Activated naive CD4-positive, alpha-beta T cell treated with anti-CD3 and anti-CD28 coated beads for 36 hours (primary cell): ENCODE measurements around the gene HDAC7. TPM values are rescaled to one million over a fixed set of nuclear protein-coding genes. Genes with fewer than 3 reads are reported as not detected.
"Not testable (repeated sequence)": the region's sequence is repeated elsewhere in the genome, so short reads cannot be mapped to it uniquely, and the experiment has no call there.

Experiments used
- CTCF ChIA-PET: fragments of 350-600 bp; sonication (Branson Sonifier 250); formaldehyde crosslinking; loops from one replicate; lab custom pipeline; 2021; ENCODE audit warnings: antibody characterized with exemption; lab: Charles Lee
- DNase-seq: peaks from one replicate; pipeline ENCODE4 v3.0.0-alpha.2; 2020
- H3K27ac Mint-ChIP-seq: one replicate; pipeline ENCODE4 v1.8.0; 2021; ENCODE audit warnings: mild to moderate bottlenecking, mixed read lengths
- H3K27me3 Mint-ChIP-seq: one replicate; pipeline ENCODE4 v1.8.0; 2021; ENCODE audit warnings: low read depth, mixed read lengths
- H3K36me3 Mint-ChIP-seq: one replicate; pipeline ENCODE4 v1.8.0; 2021; ENCODE audit warnings: low read depth, mixed read lengths
- H3K4me1 Mint-ChIP-seq: one replicate; pipeline ENCODE4 v1.8.0; 2021; ENCODE audit warnings: low read depth, mixed read lengths
- H3K4me3 Mint-ChIP-seq: one replicate; pipeline ENCODE4 v1.8.0; 2021; ENCODE audit warnings: mild to moderate bottlenecking, moderate library complexity, mixed read lengths
- H3K9me3 Mint-ChIP-seq: one replicate; pipeline ENCODE4 v1.8.0; 2021; ENCODE audit warnings: mixed read lengths
- intact Hi-C: fragments of 100-400 bp; cut with micrococcal nuclease; formaldehyde crosslinking; loops from one replicate; pipeline ENCODE4 v1.15.1; 2023
- total RNA-seq, 2 experiments: library from RNA; stranded (reverse); gene quantifications; one replicate each; pipeline ENCODE4 v1.2.3, GENCODE V29; 2021

Gene HDAC7
- total RNA-seq, 2 experiments from 2014 or later = 272 to 289 TPM

GRCh38 chr12:47846294-47846996, 26.7 kb upstream of the HDAC7 start:
- DNase-seq = no peak
- intact Hi-C loops = no loop called here
- no peak overlapping the region for H3K27ac Mint-ChIP-seq
- H3K27me3 Mint-ChIP-seq = no peaks in the 10 kb centered on the region
- peaks cover 4% of the 10 kb centered on the region for H3K4me1 Mint-ChIP-seq
- no peak overlapping the region for H3K4me3 Mint-ChIP-seq
- CTCF ChIA-PET = interaction anchor here (2.1 to 22.0 kb wide), 3 partner anchors 73 to 103 kb away, joined by 7 to 376 read pairs (median 11); partner anchors contain the start of gene SLC48A1
- H3K9me3 Mint-ChIP-seq = no peaks in the 10 kb centered on the region
- peaks cover 46% of the 10 kb centered on the region for H3K36me3 Mint-ChIP-seq

DNA sequence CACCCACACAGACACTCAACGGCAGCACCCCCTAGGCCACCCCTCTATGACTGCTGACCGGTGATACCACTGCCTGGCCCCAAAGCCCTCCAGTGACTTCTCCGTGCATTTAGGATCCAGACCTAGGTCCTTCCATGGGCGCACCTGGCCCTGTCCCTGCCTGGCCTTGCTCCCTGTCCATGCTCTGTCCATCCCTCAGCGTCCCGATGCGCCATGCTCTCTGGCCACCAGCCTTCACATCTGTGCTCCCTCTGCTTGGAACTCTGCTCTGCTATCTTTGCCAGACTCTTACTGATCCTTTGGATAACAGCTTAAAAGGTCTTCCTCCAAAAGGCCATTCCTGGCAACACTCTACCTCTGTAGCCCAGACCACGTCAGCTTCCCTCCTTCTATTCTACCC, 25.4 kb upstream of the HDAC7 start:
- CTCF ChIA-PET = interaction anchor here (0.6 to 22.0 kb wide), 3 partner anchors 71 to 311 kb away, joined by 3 to 376 read pairs (median 3); partner anchors contain the start of gene SLC48A1
- intact Hi-C loops = no loop called here
- Mint-ChIP-seq H3K36me3 (peaks cover 34% of the 10 kb centered on the region), H3K27ac (peak overlapping the region; percentile 18), H3K27me3 (no peaks in the 10 kb centered on the region), H3K9me3 (no peaks in the 10 kb centered on the region), H3K4me3 (no peak overlapping the region), H3K4me1 (peaks cover 4% of the 10 kb centered on the region)
- DNase-seq = no peak

- Mint-ChIP-seq H3K27me3 (no peaks in the 10 kb centered on the region), H3K4me3 (no peak overlapping the region), H3K9me3 (no peaks in the 10 kb centered on the region), H3K4me1 (peaks cover 4% of the 10 kb centered on the region), H3K27ac (no peak overlapping the region), H3K36me3 (peaks cover 34% of the 10 kb centered on the region)
- no peak for DNase-seq
- intact Hi-C loops = no loop called here
- CTCF ChIA-PET = interaction anchor here (1.2 to 22.0 kb wide), 2 partner anchors 71 to 129 kb away, joined by 3 to 376 read pairs; partner anchors contain the start of gene SLC48A1
Observed at GRCh38 chr12:47844264-47845019, 24.7 kb upstream of the HDAC7 start.

DNA sequence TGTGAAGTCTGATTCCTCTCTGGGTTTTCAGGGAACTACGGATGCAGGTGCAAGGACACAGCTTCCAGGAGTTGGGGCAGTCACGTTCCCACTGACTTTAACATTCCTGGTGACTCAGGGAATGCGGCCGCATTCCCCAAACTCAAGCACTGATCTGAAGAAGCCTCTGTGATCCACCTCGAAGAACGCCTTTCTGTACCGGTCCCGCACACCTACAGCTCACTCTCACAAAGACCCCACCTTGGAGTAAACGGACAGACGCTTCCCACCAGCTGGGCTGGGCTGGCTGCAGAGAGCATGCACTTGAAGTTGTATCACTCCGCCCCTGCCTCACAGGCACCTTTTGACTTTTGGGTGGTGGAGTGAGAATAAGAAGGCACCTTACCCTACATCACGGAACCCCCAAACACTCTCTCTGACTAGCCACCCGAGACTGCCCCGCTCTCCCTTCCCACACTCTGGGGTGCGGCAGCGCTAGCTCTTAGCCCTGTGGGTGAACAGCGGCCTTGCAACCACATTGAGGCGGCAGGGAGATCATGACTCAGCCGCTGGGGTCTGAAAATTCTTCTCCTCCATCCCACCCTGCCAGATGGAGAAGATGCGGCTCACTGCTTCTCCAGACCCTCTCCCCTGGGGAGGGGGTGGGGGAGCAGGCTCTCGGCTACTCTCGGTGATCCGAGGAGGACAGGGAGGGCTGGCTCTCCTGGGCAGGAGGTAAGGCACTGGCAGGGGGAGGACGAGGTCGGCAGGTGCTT, 23.7 kb upstream of the HDAC7 start:
- H3K36me3 Mint-ChIP-seq = peaks cover 34% of the 10 kb centered on the region

GRCh38 chr12:47842543-47842942, 22.8 kb upstream of the HDAC7 start:
- intact Hi-C loops = not testable (repeated sequence)

More for the DNA sequence above, 23.7 kb upstream of the HDAC7 start:
- DNase-seq = no peak
- H3K27me3 Mint-ChIP-seq = no peaks in the 10 kb centered on the region
- peaks cover 8% of the 10 kb centered on the region for H3K4me1 Mint-ChIP-seq
- CTCF ChIA-PET = interaction anchor here (1.0 to 22.0 kb wide), 4 partner anchors 28 to 101 kb away, joined by 3 to 848 read pairs (median 408); partner anchors contain the start of genes HDAC7 and SLC48A1
- H3K27ac Mint-ChIP-seq = no peak overlapping the region
- no peaks in the 10 kb centered on the region for H3K9me3 Mint-ChIP-seq
- intact Hi-C loops = no loop called here
- H3K4me3 Mint-ChIP-seq = no peak overlapping the region

DNA sequence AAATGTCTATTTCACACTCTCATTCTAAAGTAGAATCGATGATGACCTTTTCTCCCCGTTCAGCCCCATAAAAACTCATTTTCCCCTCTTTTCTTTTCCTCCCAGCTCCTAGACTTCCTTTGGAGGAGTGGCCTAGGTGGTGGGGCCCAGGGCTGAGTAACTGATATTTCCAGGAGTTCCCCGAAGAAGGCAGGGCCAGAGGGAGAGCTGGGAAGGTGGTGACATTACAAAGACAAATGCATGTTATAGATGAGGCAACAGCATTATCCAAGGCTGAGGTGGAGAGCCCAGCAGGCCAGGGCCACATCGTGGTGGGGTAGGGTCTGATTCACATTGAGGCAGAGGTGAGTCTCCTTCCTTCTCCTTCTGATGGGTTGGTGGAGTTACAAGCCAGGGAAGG, 22.2 kb upstream of the HDAC7 start:
- H3K4me1 Mint-ChIP-seq = peaks cover 21% of the 10 kb centered on the region
- H3K36me3 Mint-ChIP-seq = peaks cover 29% of the 10 kb centered on the region
- CTCF ChIA-PET = interaction anchor here (0.6 to 22.0 kb wide), 8 partner anchors 33 to 126 kb away, joined by 3 to 848 read pairs (median 52); partner anchors contain the start of genes HDAC7 and SLC48A1
- DNase-seq = no peak
- H3K27ac Mint-ChIP-seq = peak overlapping the region; percentile 57
- no peaks in the 10 kb centered on the region for H3K9me3 Mint-ChIP-seq
- intact Hi-C loops = no loop called here
- H3K27me3 Mint-ChIP-seq = no peaks in the 10 kb centered on the region
- peak overlapping the region; percentile 18 for H3K4me3 Mint-ChIP-seq

More at GRCh38 chr12:47842543-47842942, 22.8 kb upstream of the HDAC7 start:
- H3K36me3 Mint-ChIP-seq = peaks cover 34% of the 10 kb centered on the region
- H3K4me3 Mint-ChIP-seq, H3K27me3 Mint-ChIP-seq, DNase-seq, H3K9me3 Mint-ChIP-seq, H3K27ac Mint-ChIP-seq: not testable (repeated sequence)
- CTCF ChIA-PET = interaction anchor here (0.7 to 22.0 kb wide), 6 partner anchors 29 to 106 kb away, joined by 3 to 848 read pairs (median 213); partner anchors contain the start of genes HDAC7 and SLC48A1
- H3K4me1 Mint-ChIP-seq = peaks cover 15% of the 10 kb centered on the region

DNA sequence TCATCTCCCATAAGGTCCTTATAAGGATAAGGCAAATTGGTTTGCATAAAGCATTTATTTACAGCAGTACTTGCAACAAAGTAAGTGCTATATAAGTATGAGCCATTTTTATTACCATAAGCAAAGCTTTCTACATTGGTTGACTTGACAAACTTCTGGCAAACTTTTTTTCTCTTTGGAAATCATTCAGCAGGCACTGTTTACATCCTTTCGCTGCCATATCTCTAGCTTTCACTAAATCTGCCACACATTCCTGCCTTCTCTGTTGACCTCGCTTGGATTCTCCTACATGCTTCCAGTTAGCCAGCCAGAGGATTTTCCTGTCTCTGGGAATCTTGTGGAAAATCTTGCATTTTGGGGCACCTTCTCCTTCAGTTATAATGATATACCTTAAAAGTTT, 21.8 kb upstream of the HDAC7 start:
- H3K4me1 Mint-ChIP-seq = peaks cover 24% of the 10 kb centered on the region
- no peak for DNase-seq
- H3K27me3 Mint-ChIP-seq = no peaks in the 10 kb centered on the region
- no peak overlapping the region for H3K4me3 Mint-ChIP-seq
- intact Hi-C loops = no loop called here
- H3K36me3 Mint-ChIP-seq = peaks cover 26% of the 10 kb centered on the region
- H3K27ac Mint-ChIP-seq = peak overlapping the region; percentile 15
- no peaks in the 10 kb centered on the region for H3K9me3 Mint-ChIP-seq
- CTCF ChIA-PET = interaction anchor here (0.6 to 22.0 kb wide), 10 partner anchors 32 to 126 kb away, joined by 3 to 848 read pairs (median 28); partner anchors contain the start of genes HDAC7 and SLC48A1

- intact Hi-C loops = no loop called here
Observed at GRCh38 chr12:47840571-47840970, 20.9 kb upstream of the HDAC7 start.

GRCh38 chr12:47839214-47839876, 19.6 kb upstream of the HDAC7 start:
- Mint-ChIP-seq H3K4me3 (no peak overlapping the region), H3K36me3 (peaks cover 8% of the 10 kb centered on the region), H3K9me3 (no peaks in the 10 kb centered on the region), H3K4me1 (peaks cover 44% of the 10 kb centered on the region), H3K27ac (no peak overlapping the region), H3K27me3 (no peaks in the 10 kb centered on the region)
- DNase-seq = no peak
- CTCF ChIA-PET = interaction anchor here (0.7 to 22.0 kb wide), 30 partner anchors 10 to 165 kb away, joined by 3 to 848 read pairs (median 7); partner anchors contain the start of genes ENDOU, HDAC7, RAPGEF3 and SLC48A1
- intact Hi-C loops = loop anchor here (2.0 to 5.0 kb wide), 3 partner anchors 189 to 807 kb away; no protein-coding TSS in a partner anchor

More at GRCh38 chr12:47840571-47840970, 20.9 kb upstream of the HDAC7 start:
- no peaks in the 10 kb centered on the region for H3K27me3 Mint-ChIP-seq
- H3K4me3 Mint-ChIP-seq = no peak overlapping the region
- peaks cover 17% of the 10 kb centered on the region for H3K36me3 Mint-ChIP-seq
- CTCF ChIA-PET = interaction anchor here (0.6 to 22.0 kb wide), 15 partner anchors 31 to 125 kb away, joined by 3 to 848 read pairs (median 7); partner anchors contain the start of genes ENDOU, HDAC7 and SLC48A1
- H3K9me3 Mint-ChIP-seq = no peaks in the 10 kb centered on the region
- H3K4me1 Mint-ChIP-seq = peaks cover 33% of the 10 kb centered on the region
- no peak for DNase-seq
- H3K27ac Mint-ChIP-seq = no peak overlapping the region

- Mint-ChIP-seq H3K27me3 (no peaks in the 10 kb centered on the region), H3K36me3 (peaks cover 4% of the 10 kb centered on the region), H3K27ac (no peak overlapping the region), H3K4me3 (no peak overlapping the region), H3K9me3 (no peaks in the 10 kb centered on the region), H3K4me1 (peaks cover 53% of the 10 kb centered on the region)
- CTCF ChIA-PET = interaction anchor here (0.7 to 22.0 kb wide), 32 partner anchors 9 to 164 kb away, joined by 3 to 848 read pairs (median 6); partner anchors contain the start of genes ENDOU, HDAC7, RAPGEF3 and SLC48A1
- peak; percentile 60 for DNase-seq
- intact Hi-C loops = loop anchor here (1.0 to 5.0 kb wide), 5 partner anchors 96 to 806 kb away; no protein-coding TSS in a partner anchor
Observed at GRCh38 chr12:47838286-47838931, 18.7 kb upstream of the HDAC7 start.
